ENCODE results near the gene AVL9. TPM values are rescaled to one million over a fixed set of nuclear protein-coding genes. Genes with fewer than 3 reads are reported as not detected.

The AVL9 gene
- polyA plus RNA-seq, 1 of the 3 experiments (the other 2 are of a cell fraction): 8.9 TPM

GRCh38 chr7:32569388-32570289 lies 74.3 kb downstream of the AVL9 start:
- no peaks in the 10 kb centered on the region for H3K4me1 ChIP-seq (ENCODE audit: control insufficient read depth in 1 of 2, insufficient read depth in 2 of 2, low read depth in 1 of 2, low read length in 1 of 2)
- peaks cover 10% of the 10 kb centered on the region for H3F3A ChIP-seq (replicated peaks; ENCODE audit: insufficient read depth)
- DNase-seq: no peak
- ChIA-PET POLR2A (no interaction called here), CTCF (no interaction called here)
- no peak overlapping the region for H3K4me3 ChIP-seq (ENCODE audit: low read depth in 2 of 2, low read length in 1 of 2)
- no peak overlapping the region for H3K27ac ChIP-seq (ENCODE audit: low read depth in 2 of 2, low read length in 1 of 2)
- H3K9ac ChIP-seq: no peak overlapping the region
- TF ChIP-seq TEAD4 (IDR thresholded peaks at IDR 0.05; ENCODE audit: borderline replicate concordance, insufficient read depth): no peak
- TF ChIP-seq RFX5 (IDR thresholded peaks at IDR 0.05; ENCODE audit: low read length): no peak
- TF ChIP-seq USF2 (IDR thresholded peaks at IDR 0.05; ENCODE audit: borderline replicate concordance, low read depth, low read length): no peak
- no peak for TF ChIP-seq FOXJ3 (CRISPR knock-in tag; IDR thresholded peaks at IDR 0.05)
- peaks cover 9% of the 10 kb centered on the region; the same call in 1 of the 2 replicates for H3K79me2 ChIP-seq (ENCODE audit: insufficient read depth)
- H3K9me2 ChIP-seq: no peaks in the 10 kb centered on the region
- H4K20me1 ChIP-seq (ENCODE audit: insufficient read depth): no peaks in the 10 kb centered on the region
- WGBS (ENCODE audit: low lambda C conversion rate): 92% methylated on average over 8 of the region's 8 CpGs
- H3K4me2 ChIP-seq: no peak overlapping the region
- no peaks in the 10 kb centered on the region for H3K9me3 ChIP-seq
- H2AFZ ChIP-seq (ENCODE audit: low read depth): no peak overlapping the region
- H3K27me3 ChIP-seq (ENCODE audit: insufficient read depth): no peaks in the 10 kb centered on the region
- H3K36me3 ChIP-seq (replicated peaks in 1 of 2; ENCODE audit: control insufficient read depth in 1 of 2, insufficient read depth in 2 of 2, low read length in 1 of 2): peaks cover 34 to 41% of the 10 kb centered on the region in 2 experiments

- H3K36me3 ChIP-seq (replicated peaks in 1 of 2; ENCODE audit: control insufficient read depth in 1 of 2, insufficient read depth in 2 of 2, low read length in 1 of 2): peaks cover 56 to 73% of the 10 kb centered on the region in 2 experiments
- CTCF ChIA-PET: interaction anchor here (1.3 kb wide), 1 partner anchor 16 kb away, joined by 3 read pairs; no protein-coding TSS in a partner anchor
Observed at GRCh38 chr7:32573110-32573687, 77.9 kb downstream of the AVL9 start.

GRCh38 chr7:32574626-32575025 lies 79.3 kb downstream of the AVL9 start:
- Histone ChIP-seq H3F3A (replicated peaks; ENCODE audit: insufficient read depth) (peaks cover 17% of the 10 kb centered on the region), H3K27ac (ENCODE audit: low read depth in 2 of 2, low read length in 1 of 2) (no peak overlapping the region), H3K27me3 (ENCODE audit: insufficient read depth) (no peaks in the 10 kb centered on the region), H3K9ac (no peak overlapping the region), H3K4me1 (ENCODE audit: control insufficient read depth in 1 of 2, insufficient read depth in 2 of 2, low read depth in 1 of 2, low read length in 1 of 2) (peaks cover 0 to 7% of the 10 kb centered on the region in 2 experiments; a peak in 2 of 4 replicates), H3K4me2 (no peak overlapping the region), H3K9me2 (no peaks in the 10 kb centered on the region), H2AFZ (ENCODE audit: low read depth) (no peak overlapping the region), H3K79me2 (ENCODE audit: insufficient read depth) (no peaks in the 10 kb centered on the region), H3K9me3 (no peaks in the 10 kb centered on the region), H3K4me3 (ENCODE audit: low read depth in 2 of 2, low read length in 1 of 2) (no peak overlapping the region), H3K36me3 (replicated peaks in 1 of 2; ENCODE audit: control insufficient read depth in 1 of 2, insufficient read depth in 2 of 2, low read length in 1 of 2) (peaks cover 55 to 79% of the 10 kb centered on the region in 2 experiments), H4K20me1 (ENCODE audit: insufficient read depth) (no peaks in the 10 kb centered on the region)
- ChIA-PET POLR2A (no interaction called here), CTCF (no interaction called here)
- DNase-seq: no peak
- WGBS (ENCODE audit: low lambda C conversion rate): 98% methylated on average over 1 of the region's 1 CpG
- no peak for TF ChIP-seq NRF1 (IDR thresholded peaks at IDR 0.05; ENCODE audit: low read depth, low read length)
- no peak for TF ChIP-seq GABPA (IDR thresholded peaks at IDR 0.05; ENCODE audit: low read depth)

More at GRCh38 chr7:32573110-32573687, 77.9 kb downstream of the AVL9 start:
- POLR2A ChIA-PET: no interaction called here
- H3F3A ChIP-seq (replicated peaks; ENCODE audit: insufficient read depth): peaks cover 12% of the 10 kb centered on the region
- TF ChIP-seq SMC3 (IDR thresholded peaks at IDR 0.05; ENCODE audit: low read depth, low read length) (no peak), YY1 (IDR thresholded peaks at IDR 0.05; ENCODE audit: low read depth) (no peak), NFIC (IDR thresholded peaks at IDR 0.05; ENCODE audit: borderline replicate concordance) (no peak), SIN3A (IDR thresholded peaks at IDR 0.05; ENCODE audit: borderline replicate concordance, low read depth, low read length) (no peak)
- H3K4me3 ChIP-seq (ENCODE audit: low read depth in 2 of 2, low read length in 1 of 2): no peak overlapping the region
- H3K4me2 ChIP-seq: no peak overlapping the region
- DNase-seq: no peak
- 95% methylated on average over 12 of the region's 12 CpGs for WGBS (ENCODE audit: low lambda C conversion rate)
- H3K9me3 ChIP-seq: no peaks in the 10 kb centered on the region
- H3K4me1 ChIP-seq (ENCODE audit: control insufficient read depth in 1 of 2, insufficient read depth in 2 of 2, low read depth in 1 of 2, low read length in 1 of 2): peaks cover 0 to 7% of the 10 kb centered on the region in 2 experiments; a peak in 2 of 4 replicates
- H3K79me2 ChIP-seq (ENCODE audit: insufficient read depth): peaks cover 3% of the 10 kb centered on the region; the same call in 1 of the 2 replicates
- no peak overlapping the region for H2AFZ ChIP-seq (ENCODE audit: low read depth)
- no peaks in the 10 kb centered on the region for H3K27me3 ChIP-seq (ENCODE audit: insufficient read depth)
- no peaks in the 10 kb centered on the region for H3K9me2 ChIP-seq
- H3K27ac ChIP-seq (ENCODE audit: low read depth in 2 of 2, low read length in 1 of 2): no peak overlapping the region
- H4K20me1 ChIP-seq (ENCODE audit: insufficient read depth): no peaks in the 10 kb centered on the region
- no peak overlapping the region for H3K9ac ChIP-seq
